AG04450 (cell line): Measurements from ENCODE around the gene DNLZ. TPM values are rescaled to one million over a fixed set of nuclear protein-coding genes. Genes with fewer than 3 reads are reported as not detected.

ENCODE experiments used
- CTCF ChIA-PET: fragments of 300-600, 350-600 bp; formaldehyde crosslinking; extraction: SDS; loops from one replicate; lab custom pipeline; 2022; ENCODE audit warnings: antibody characterized with exemption, inconsistent platforms; lab: Charles Lee
- POLR2A ChIA-PET: fragments of 350-600 bp; formaldehyde crosslinking; extraction: SDS; loops from one replicate; lab custom pipeline; 2021; ENCODE audit warnings: antibody characterized with exemption, inconsistent platforms; lab: Yijun Ruan, JAX
- DNase-seq: peaks from one replicate; pipeline ENCODE4 v3.0.0-alpha.2; 2011; ENCODE audit warnings: low read depth, low spot score
- H3K27ac ChIP-seq: one replicate; pipeline ENCODE4 v1.5.1; 2012; ENCODE audit warnings: low read depth, low read length, control low read depth
- H3K27me3 ChIP-seq: one replicate; pipeline ENCODE4 v1.6.0; 2012; ENCODE audit warnings: low read length; ENCODE audit not compliant: control insufficient read depth, insufficient read depth
- H3K4me3 ChIP-seq: 2 replicates; pipeline ENCODE4 v1.5.1; 2011; ENCODE audit warnings: mild to moderate bottlenecking, low read depth, low read length, control low read depth
- H3K9me3 ChIP-seq: 2 replicates; pipeline ENCODE4 v1.5.1; 2012; ENCODE audit warnings: low read length; ENCODE audit not compliant: control insufficient read depth, insufficient read depth
- CTCF ChIP-seq: IDR thresholded peaks from 2 replicates; pipeline ENCODE4 v1.5.1; 2011; ENCODE audit warnings: low read depth, low read length, control low read depth, inconsistent platforms
- polyA plus RNA-seq: library from polyadenylated mRNA; depleted of rRNA; stranded (reverse); fragments of >200 nt; gene quantifications from 2 replicates; pipeline ENCODE4 v1.2.3, GENCODE V29; 2011

The DNLZ gene
- polyA plus RNA-seq, 1 experiment = 3.7 TPM

GRCh38 chr9:136386018-136386417 lies 22.5 kb upstream of the DNLZ start:
- ChIA-PET CTCF (interaction anchor here (0.6 to 1.1 kb wide), 3 partner anchors 11 to 40 kb away, joined by 3 read pairs; no protein-coding TSS in a partner anchor), POLR2A (interaction anchor here (0.6 kb wide), 1 partner anchor 393 kb away, joined by 7 read pairs; no protein-coding TSS in a partner anchor)
- Histone ChIP-seq H3K27ac (no peak overlapping the region), H3K4me3 (no peak overlapping the region), H3K27me3 (no peaks in the 10 kb centered on the region), H3K9me3 (no peaks in the 10 kb centered on the region; the same call in 1 of the 2 replicates)
- no peak for DNase-seq
- no peak for TF ChIP-seq CTCF

- H3K27ac ChIP-seq = no peak overlapping the region
- no peak for TF ChIP-seq CTCF
- no peaks in the 10 kb centered on the region for H3K27me3 ChIP-seq
- POLR2A ChIA-PET = interaction anchor here (0.6 kb wide), 1 partner anchor 462 kb away, joined by 3 read pairs; no protein-coding TSS in a partner anchor
- no peak for DNase-seq
- no peaks in the 10 kb centered on the region; the same call in 1 of the 2 replicates for H3K9me3 ChIP-seq
- CTCF ChIA-PET = no interaction called here
- no peak overlapping the region for H3K4me3 ChIP-seq
Observed at GRCh38 chr9:136385015-136385414, 21.5 kb upstream of the DNLZ start.

GRCh38 chr9:136383436-136383835 lies 19.9 kb upstream of the DNLZ start:
- TF ChIP-seq CTCF = no peak
- no peak for DNase-seq
- Histone ChIP-seq H3K27ac (no peak overlapping the region), H3K27me3 (no peaks in the 10 kb centered on the region), H3K4me3 (no peak overlapping the region), H3K9me3 (no peaks in the 10 kb centered on the region; the same call in 1 of the 2 replicates)
- POLR2A ChIA-PET = no interaction called here
- CTCF ChIA-PET = no interaction called here

DNA sequence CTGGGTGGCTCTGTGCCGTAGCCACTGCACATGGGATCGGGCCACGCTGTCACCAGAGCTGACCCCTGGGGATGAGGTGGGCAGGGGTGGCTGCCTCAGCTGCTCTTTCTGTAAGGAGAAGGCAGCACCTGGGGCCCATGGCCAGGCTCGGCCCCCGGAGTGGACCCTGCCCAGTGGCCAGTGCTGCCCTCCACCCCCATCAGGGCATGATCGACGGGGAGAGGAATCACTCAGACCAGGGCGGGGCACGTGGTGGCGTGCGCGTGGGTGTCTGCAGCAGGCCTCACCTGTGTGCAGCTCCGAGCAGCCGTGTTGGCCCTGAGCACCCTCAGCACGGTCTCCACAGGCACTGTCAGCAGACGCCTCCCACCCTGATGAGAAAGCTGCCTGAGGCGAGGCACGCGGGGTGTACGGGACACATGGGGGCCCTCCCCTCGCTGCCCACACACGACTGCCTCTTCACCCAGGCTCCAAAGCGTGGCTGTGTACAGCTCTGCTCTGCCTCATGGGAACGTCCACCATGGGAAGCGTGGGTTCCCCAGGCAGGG lies 18.5 kb upstream of the DNLZ start:
- no peak for DNase-seq
- ChIA-PET CTCF (no interaction called here), POLR2A (no interaction called here)
- Histone ChIP-seq H3K9me3 (no peaks in the 10 kb centered on the region; the same call in 1 of the 2 replicates), H3K4me3 (no peak overlapping the region), H3K27ac (no peak overlapping the region), H3K27me3 (no peaks in the 10 kb centered on the region)
- TF ChIP-seq CTCF = no peak

DNA sequence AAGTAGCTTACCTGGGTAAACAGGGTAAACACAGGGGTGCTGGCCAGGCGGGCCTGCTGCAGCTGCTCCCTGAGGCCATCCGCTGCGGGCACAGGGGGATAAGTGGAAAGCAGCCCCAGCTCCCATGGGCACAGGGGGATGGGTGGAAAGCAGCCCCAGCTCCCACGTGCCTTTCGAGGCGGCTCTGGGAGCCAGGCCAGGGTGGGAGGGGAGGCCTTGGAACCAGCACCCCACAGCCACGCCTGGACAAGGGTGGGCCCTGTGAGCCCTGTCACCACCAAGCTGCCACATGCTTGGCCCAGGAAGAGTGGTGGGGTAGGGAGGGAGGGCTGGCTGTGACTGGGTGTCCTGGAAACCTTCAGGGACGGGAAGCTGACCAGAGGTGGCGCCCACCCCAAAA lies 17.8 kb upstream of the DNLZ start:
- Histone ChIP-seq H3K4me3 (no peak overlapping the region), H3K27me3 (no peaks in the 10 kb centered on the region), H3K27ac (no peak overlapping the region), H3K9me3 (no peaks in the 10 kb centered on the region; the same call in 1 of the 2 replicates)
- no peak for TF ChIP-seq CTCF
- no peak for DNase-seq
- ChIA-PET CTCF (interaction anchor here (0.6 to 1.1 kb wide), 2 partner anchors 18 to 353 kb away, joined by 3 read pairs; partner anchors contain the start of gene DNLZ), POLR2A (interaction anchor here (0.6 to 1.1 kb wide), 2 partner anchors 10 to 18 kb away, joined by 3 to 4 read pairs; no protein-coding TSS in a partner anchor)
